Superior temporal gyrus (tissue), 1 donor: ENCODE results near the gene PLXDC2.

Experiments used
- DNase-seq: peaks from one replicate; pipeline ENCODE4 v3.0.0-alpha.2; 2016; ENCODE audit errors: extremely low spot score

The PLXDC2 gene

GRCh38 chr10:19911886-19912285 lies 95.7 kb downstream of the PLXDC2 start:
- no peak for DNase-seq

GRCh38 chr10:19913987-19914386 lies 97.8 kb downstream of the PLXDC2 start:
- no peak for DNase-seq

GRCh38 chr10:19915125-19915524 lies 98.9 kb downstream of the PLXDC2 start:
- no peak for DNase-seq

- no peak for DNase-seq
Measured at GRCh38 chr10:19915816-19916215, 99.6 kb downstream of the PLXDC2 start.

GRCh38 chr10:19917751-19918478 lies 101.7 kb downstream of the PLXDC2 start:
- DNase-seq: no peak

GRCh38 chr10:19918794-19919193 lies 102.6 kb downstream of the PLXDC2 start:
- DNase-seq: no peak

GRCh38 chr10:19919671-19920070 lies 103.4 kb downstream of the PLXDC2 start:
- no peak for DNase-seq

GRCh38 chr10:19920075-19920726 lies 104.0 kb downstream of the PLXDC2 start:
- no peak for DNase-seq

GRCh38 chr10:19921300-19922140 lies 105.3 kb downstream of the PLXDC2 start:
- no peak for DNase-seq

GRCh38 chr10:19922236-19922963 lies 106.2 kb downstream of the PLXDC2 start:
- DNase-seq: no peak

- no peak for DNase-seq
Measured at GRCh38 chr10:19925064-19925463, 108.8 kb downstream of the PLXDC2 start.

- DNase-seq: no peak
Measured at GRCh38 chr10:19928936-19929335, 112.7 kb downstream of the PLXDC2 start.

- DNase-seq: peak; percentile 67
Measured at GRCh38 chr10:19929506-19930140, 113.4 kb downstream of the PLXDC2 start.

GRCh38 chr10:19930936-19931893 lies 115.0 kb downstream of the PLXDC2 start:
- peak; percentile 44 for DNase-seq

- no peak for DNase-seq
Measured at GRCh38 chr10:19931894-19932590, 115.8 kb downstream of the PLXDC2 start.

- no peak for DNase-seq
Measured at GRCh38 chr10:19932806-19933371, 116.7 kb downstream of the PLXDC2 start.

- DNase-seq: no peak
Measured at GRCh38 chr10:19933772-19934171, 117.5 kb downstream of the PLXDC2 start.

- DNase-seq: no peak
Measured at GRCh38 chr10:19935176-19935575, 118.9 kb downstream of the PLXDC2 start.

- no peak for DNase-seq
Measured at GRCh38 chr10:19936289-19936688, 120.1 kb downstream of the PLXDC2 start.
